ENCODE results near the gene RASAL2. TPM values are rescaled to one million over a fixed set of nuclear protein-coding genes. Genes with fewer than 3 reads are reported as not detected.

The RASAL2 gene
- total and polyA plus RNA-seq, 2 of the 4 experiments (the other 2 are of a cell fraction): 13.1 to 20.6 TPM

DNA sequence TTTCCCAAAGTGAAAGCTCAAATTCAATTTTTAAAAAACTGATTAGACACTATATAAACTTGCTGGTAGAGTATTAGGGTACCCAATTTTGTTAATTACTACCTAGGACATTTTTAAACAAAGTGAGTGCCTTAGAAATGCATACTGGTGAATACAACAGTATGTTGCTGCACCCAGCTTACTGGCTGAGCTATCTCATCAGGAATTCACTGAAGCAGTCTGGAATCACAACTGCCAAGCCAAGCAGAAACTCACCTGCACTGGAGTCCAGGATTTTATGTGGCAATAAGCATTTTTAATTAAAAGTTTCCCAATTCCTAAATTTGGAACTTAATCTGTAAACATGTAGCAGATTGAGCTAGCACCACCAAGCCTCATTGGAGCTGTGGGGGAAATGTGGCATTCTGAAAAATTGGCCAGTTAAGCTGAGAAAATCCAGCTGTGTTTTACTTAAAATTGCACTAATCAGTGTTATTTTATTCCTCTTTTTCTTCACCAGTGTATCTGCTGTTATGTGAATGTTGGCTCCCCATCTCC is 341.1 kb downstream of the RASAL2 start:
- Histone ChIP-seq H2BK5ac (ENCODE audit: low read depth, low read length, poor library complexity, severe bottlenecking) (no peak overlapping the region), H3K9me3 (ENCODE audit: control insufficient read depth, insufficient read depth, low read length) (no peaks in the 10 kb centered on the region), H3K4ac (ENCODE audit: low read depth, low read length) (no peak overlapping the region), H2BK120ac (ENCODE audit: low read depth, low read length) (no peak overlapping the region), H3K18ac (ENCODE audit: low read depth, low read length) (no peak overlapping the region), H3K4me1 (ENCODE audit: control insufficient read depth, insufficient read depth, low read length) (no peaks in the 10 kb centered on the region), H3K56ac (ENCODE audit: extremely low read depth, insufficient read depth, low read length) (no peak overlapping the region), H2BK15ac (ENCODE audit: low read depth, low read length) (no peak overlapping the region), H2AK9ac (replicated peaks; ENCODE audit: low read depth, low read length, poor library complexity) (no peak overlapping the region), H3K36me3 (ENCODE audit: control insufficient read depth, insufficient read depth, low read length) (no peaks in the 10 kb centered on the region), H2AFZ (replicated peaks; ENCODE audit: low read length, poor library complexity) (no peak overlapping the region), H3K4me2 (ENCODE audit: low read depth, low read length) (no peak overlapping the region), H3K27ac (ENCODE audit: insufficient read depth, low read length) (no peak overlapping the region), H4K91ac (ENCODE audit: insufficient read depth, low read depth, low read length) (no peak overlapping the region), H2BK20ac (ENCODE audit: low read depth, low read length) (no peak overlapping the region), H3K4me3 (ENCODE audit: insufficient read depth, low read depth, low read length) (no peak overlapping the region), H3K79me1 (ENCODE audit: low read depth in 1 of 2, low read length in 2 of 2) (peaks cover 0 to 5% of the 10 kb centered on the region in 2 experiments; a peak in 1 of 4 replicates), H3K9ac (ENCODE audit: low read depth, low read length) (no peak overlapping the region), H4K5ac (ENCODE audit: low read depth, low read length) (no peak overlapping the region), H4K8ac (ENCODE audit: low read depth in 2 of 2, low read length in 2 of 2) (no peak overlapping the region), H3K9me1 (ENCODE audit: insufficient read depth, low read length) (peaks cover 2% of the 10 kb centered on the region; the same call in 1 of the 2 replicates), H4K20me1 (ENCODE audit: insufficient read depth, low read length) (no peaks in the 10 kb centered on the region), H2AK5ac (ENCODE audit: low read depth, low read length) (no peak overlapping the region), H3K23ac (ENCODE audit: low read depth, low read length) (no peak overlapping the region), H3K27me3 (ENCODE audit: control insufficient read depth, insufficient read depth, low read length) (no peaks in the 10 kb centered on the region), H3K14ac (replicated peaks; ENCODE audit: low read depth, low read length) (no peak overlapping the region)
- ATAC-seq (ENCODE audit: low read depth) (no peak), DNase-seq (no peak)
- no TSS peak for BruUV-seq (replicated peaks)
- in situ Hi-C loops (cut with MboI; ENCODE audit: low sequenced_read_pairs) (no loop called here), intact Hi-C loops (cut with micrococcal nuclease) (no loop called here), dilution Hi-C loops (cut with HindIII; ENCODE audit: low sequenced_read_pairs, unreplicated experiment) (no loop called here)
- ChIA-PET POLR2A (ENCODE audit: unreplicated experiment) (no interaction called here), CTCF (interaction anchor here (0.6 to 0.8 kb wide), 3 partner anchors 47 to 89 kb away, joined by 3 to 4 read pairs (median 3); no protein-coding TSS in a partner anchor)
- TF ChIP-seq, protein P1, sequence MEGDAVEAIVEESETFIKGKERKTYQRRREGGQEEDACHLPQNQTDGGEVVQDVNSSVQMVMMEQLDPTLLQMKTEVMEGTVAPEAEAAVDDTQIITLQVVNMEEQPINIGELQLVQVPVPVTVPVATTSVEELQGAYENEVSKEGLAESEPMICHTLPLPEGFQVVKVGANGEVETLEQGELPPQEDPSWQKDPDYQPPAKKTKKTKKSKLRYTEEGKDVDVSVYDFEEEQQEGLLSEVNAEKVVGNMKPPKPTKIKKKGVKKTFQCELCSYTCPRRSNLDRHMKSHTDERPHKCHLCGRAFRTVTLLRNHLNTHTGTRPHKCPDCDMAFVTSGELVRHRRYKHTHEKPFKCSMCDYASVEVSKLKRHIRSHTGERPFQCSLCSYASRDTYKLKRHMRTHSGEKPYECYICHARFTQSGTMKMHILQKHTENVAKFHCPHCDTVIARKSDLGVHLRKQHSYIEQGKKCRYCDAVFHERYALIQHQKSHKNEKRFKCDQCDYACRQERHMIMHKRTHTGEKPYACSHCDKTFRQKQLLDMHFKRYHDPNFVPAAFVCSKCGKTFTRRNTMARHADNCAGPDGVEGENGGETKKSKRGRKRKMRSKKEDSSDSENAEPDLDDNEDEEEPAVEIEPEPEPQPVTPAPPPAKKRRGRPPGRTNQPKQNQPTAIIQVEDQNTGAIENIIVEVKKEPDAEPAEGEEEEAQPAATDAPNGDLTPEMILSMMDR (conservative IDR thresholded peaks at IDR 0.05; ENCODE audit: low read depth, low read length): no peak
- TF ChIP-seq ELK1 (IDR thresholded peaks at IDR 0.05; ENCODE audit: borderline replicate concordance, low read depth, low read length) (no peak), CHD1 (IDR thresholded peaks at IDR 0.05; ENCODE audit: low read depth, low read length) (no peak), MXI1 (IDR thresholded peaks at IDR 0.05; ENCODE audit: borderline replicate concordance, low read depth, low read length) (no peak), BHLHE40 (IDR thresholded peaks at IDR 0.05; ENCODE audit: low read depth, low read length) (no peak)
